ENCODE results near the gene HTR2A. TPM values are rescaled to one million over a fixed set of nuclear protein-coding genes. Genes with fewer than 3 reads are reported as not detected.

HTR2A gene
- total RNA-seq = 0.19 and 4.8 TPM in 2 replicates

DNA sequence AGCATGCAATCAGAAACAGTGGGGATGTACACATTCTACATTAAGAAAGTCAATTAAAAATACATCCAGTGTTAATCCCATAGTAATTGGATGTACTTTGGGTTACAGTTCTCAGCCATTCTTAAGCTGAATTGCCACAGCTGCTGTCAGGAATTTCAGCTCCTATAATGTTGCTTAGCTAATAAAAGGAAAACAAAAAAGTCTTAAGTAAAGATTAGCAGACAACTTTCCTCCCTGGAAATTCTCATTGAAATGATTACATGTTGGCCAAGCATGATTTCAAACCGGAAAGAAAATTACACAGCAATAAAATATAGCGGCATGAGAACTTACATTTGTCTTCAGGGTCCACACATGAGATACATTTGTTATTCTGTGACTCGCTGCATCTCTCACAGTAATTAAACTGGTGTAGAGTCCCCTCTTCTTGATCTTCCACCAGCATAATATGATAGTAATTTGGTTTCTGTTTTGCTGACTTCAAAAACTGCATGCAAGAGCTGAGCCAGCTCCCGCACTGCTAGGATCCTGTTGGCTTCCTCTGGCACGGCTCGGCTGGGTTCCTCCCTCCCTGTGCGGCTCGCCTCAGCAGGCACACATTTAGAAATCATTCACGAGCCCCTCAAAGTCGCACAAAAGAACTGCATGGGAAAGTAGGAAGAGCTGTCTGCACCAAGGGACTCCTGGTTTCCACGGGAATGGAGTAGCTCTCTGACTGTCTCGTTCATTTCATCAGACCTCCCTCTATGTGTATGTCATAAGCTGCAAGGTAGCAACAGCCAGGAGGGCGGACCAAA, at the start of gene HTR2A:
Gene HTR2A, minus strand, starts transcription at position 713 of the 797 bp plus-strand sequence. CDS start 1,147 bp downstream, outside the sequence.

DNA sequence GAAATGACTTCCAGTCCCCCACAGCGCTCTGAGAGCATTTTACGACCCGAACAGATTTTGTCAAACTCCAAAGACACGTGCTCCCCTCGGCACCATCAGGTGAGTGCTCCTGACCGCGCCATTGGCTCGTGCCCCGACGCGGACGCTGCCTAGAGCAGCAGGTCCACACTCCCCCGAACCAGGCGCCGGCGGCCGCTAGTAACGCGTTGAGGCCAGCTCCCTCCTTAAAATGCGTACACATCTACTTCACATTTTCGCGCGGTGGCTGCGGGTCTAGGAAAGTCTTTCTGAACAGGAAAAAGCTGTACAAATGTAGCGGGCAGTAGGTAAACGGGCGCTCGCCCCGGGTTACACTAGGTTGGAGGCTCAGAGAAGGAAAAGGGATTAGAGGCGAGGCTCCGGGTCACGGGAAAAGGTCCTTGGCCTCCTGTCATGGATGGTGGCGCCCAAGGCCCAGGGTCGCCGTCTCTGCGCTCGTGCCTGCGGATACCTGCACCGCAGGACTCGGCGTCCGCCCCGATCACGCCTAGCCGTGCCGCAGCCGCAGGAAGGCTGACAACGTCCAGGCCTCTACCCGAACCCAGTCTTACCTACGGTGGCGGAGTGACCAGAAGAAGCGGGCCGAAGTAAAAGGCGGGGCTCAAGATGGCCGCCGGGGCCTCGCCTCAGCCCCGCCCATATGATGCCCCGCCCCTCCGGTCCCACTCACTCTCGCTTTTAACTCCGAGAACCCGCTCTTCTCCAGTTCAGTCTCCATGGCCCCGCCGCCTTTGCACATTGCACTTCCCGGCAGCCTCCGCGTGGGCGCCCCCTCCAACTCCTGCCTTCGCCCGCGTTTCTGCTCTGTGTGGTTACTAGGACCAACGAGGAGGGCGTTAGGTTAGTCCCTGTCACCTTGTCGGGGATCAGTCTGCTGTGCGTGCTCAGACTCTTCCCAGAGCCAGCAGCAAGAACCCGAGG, 100.1 kb downstream of the HTR2A start, which contains the start of gene ESD:
Gene ESD, minus strand, starts transcription at position 647 of the 960 bp plus-strand sequence. CDS start 5,748 bp downstream, outside the sequence.

Other genes with a start within 250 kb of the HTR2A start
- 93.9 and 98.9 TPM in 2 replicates for gene ESD, start 99.9 kb downstream of the HTR2A start, total RNA-seq

All from regular cardiac myocyte (primary cell).